D721Med (cell line): Measurements from ENCODE around the gene CCNF.
"Not testable (repeated sequence)": the region's sequence is repeated elsewhere in the genome, so short reads cannot be mapped to it uniquely, and the experiment has no call there.

Source experiments
- DNase-seq: peaks from one replicate; pipeline ENCODE4 v3.0.0; 2011; ENCODE audit warnings: low spot score; ENCODE audit not compliant: insufficient read length
- FAIRE-seq: peaks from 2 replicates; lab custom pipeline; 2011; peaks lifted over from hg19 to GRCh38; lab: Jason Lieb, UNC
- TF ChIP-seq, protein P1 (sequence below): IDR thresholded peaks from 2 replicates; pipeline ENCODE4 v1.5.1; 2012; ENCODE audit warnings: mild to moderate bottlenecking, control low read depth; ENCODE audit not compliant: insufficient read depth; ENCODE audit errors: missing control alignments

Gene CCNF

DNA sequence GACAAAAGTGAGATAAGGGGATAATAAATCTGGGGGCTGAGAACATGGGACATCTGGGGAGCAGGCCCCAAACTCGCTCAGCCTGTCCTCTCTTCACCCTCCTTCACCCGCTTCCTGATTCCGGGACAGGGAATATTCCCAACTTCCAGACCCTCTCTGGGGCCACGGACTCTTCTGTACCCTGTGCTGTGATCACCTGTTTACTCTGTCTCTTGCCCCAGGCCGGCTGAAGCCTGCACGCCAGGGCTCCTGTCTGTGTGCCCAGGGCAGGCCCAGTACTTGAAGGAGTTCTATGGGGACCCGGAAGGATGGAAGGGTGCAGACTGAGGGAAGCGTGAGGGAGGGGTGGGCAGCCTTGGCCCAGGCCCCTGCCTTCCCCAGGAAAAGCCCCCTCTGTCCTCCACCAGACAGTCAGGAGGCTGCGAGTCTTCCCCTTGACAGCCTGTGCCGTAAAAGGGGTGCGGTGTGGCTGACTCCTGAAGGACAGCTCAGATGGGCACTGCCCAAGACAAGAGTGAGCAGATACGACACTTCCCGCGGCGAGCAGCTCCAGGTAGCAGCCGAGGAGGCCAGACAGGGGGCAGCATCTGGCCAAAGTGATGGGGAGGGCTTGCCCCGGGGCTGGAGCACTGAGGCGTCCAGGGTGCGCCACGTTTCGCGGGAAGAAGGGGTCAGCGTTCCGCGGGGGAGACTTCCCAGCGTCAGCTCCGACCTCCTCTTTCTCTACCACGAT, 1.0 kb upstream of the CCNF start:
- TF ChIP-seq, protein P1, sequence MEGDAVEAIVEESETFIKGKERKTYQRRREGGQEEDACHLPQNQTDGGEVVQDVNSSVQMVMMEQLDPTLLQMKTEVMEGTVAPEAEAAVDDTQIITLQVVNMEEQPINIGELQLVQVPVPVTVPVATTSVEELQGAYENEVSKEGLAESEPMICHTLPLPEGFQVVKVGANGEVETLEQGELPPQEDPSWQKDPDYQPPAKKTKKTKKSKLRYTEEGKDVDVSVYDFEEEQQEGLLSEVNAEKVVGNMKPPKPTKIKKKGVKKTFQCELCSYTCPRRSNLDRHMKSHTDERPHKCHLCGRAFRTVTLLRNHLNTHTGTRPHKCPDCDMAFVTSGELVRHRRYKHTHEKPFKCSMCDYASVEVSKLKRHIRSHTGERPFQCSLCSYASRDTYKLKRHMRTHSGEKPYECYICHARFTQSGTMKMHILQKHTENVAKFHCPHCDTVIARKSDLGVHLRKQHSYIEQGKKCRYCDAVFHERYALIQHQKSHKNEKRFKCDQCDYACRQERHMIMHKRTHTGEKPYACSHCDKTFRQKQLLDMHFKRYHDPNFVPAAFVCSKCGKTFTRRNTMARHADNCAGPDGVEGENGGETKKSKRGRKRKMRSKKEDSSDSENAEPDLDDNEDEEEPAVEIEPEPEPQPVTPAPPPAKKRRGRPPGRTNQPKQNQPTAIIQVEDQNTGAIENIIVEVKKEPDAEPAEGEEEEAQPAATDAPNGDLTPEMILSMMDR: no peak
- DNase-seq (no peak), FAIRE-seq (no peak)

DNA sequence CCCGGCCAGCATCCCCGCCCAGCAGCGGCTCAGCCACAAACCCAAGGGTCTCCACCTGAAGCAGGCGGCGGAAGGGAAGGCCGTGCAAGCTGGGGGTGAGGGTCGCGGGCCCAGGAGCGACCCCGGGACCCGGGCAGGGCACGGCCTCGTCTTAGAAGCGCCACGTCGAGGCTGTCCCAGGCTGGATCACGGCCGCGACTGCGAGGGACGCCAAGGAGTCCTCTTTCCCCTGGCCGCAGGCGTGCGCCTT, 538 bp upstream of the CCNF start:
- FAIRE-seq (no peak), DNase-seq (no peak)
- TF ChIP-seq, protein P1: no peak

DNA sequence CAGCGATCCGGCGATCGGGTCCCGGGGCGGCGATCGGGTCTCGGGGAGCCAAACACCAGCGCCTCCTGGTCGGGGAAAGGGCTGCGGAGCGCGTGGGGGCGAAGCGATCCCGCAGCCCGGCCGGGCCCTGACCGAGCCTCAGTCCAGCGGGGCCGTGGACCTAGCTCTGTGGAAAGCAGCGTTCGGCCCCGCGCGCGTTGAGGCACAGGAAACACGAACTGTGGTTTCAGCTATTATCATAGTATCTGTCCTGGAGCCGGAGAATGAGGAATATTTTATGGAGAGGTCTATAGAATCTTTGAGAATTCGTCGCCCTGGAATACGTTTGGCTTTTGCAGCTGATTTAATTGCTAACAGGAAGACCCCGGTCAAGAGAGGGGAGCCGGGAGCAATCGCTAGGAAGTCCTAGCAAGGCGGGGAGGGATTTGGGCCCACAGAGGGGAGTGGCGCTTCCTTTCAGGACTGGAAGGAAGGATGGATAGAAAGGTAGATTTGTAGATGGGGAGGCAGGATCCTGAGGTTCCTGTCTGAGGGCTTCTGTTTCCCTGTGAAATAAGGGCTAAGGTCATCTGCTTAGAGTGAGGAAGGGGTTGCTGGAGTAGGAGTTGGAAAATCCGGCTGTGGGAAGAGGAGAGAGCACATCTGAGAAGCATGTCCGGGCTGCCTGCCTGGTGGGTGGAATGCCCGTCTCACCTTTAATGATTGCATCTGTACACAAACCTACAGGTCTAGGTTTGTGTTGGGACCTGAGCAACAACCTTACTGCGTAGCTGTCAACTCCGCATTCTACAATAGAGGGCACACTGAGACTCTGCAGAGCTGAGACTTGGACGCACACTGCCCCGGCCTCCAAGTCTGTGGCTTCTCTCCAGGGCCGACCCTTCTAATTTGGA, 770 bp downstream of the CCNF start:
- DNase-seq: no peak
- no peak for FAIRE-seq
- TF ChIP-seq, protein P1: peak; percentile 43

DNA sequence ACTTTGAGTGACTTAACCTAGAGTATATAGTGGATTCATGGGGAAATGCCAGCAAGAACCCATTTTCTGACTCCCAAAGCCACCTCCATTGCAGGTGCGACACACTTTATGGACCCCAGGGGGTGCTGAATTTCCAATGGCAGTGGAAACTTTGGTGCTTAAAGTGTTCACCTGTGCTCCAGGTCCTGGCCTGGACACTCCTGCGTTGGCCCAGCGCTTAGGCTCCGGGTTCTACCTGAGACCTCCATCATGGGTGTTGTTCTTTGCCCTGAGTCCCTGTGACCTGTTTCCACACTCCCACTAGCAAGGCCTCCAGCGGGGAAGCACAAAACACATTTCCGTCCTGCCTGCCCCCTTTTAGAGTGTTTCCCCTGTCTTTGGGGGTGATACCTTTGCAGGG, 3.0 kb downstream of the CCNF start:
- FAIRE-seq (no peak), DNase-seq (no peak)
- TF ChIP-seq, protein P1: no peak

DNA sequence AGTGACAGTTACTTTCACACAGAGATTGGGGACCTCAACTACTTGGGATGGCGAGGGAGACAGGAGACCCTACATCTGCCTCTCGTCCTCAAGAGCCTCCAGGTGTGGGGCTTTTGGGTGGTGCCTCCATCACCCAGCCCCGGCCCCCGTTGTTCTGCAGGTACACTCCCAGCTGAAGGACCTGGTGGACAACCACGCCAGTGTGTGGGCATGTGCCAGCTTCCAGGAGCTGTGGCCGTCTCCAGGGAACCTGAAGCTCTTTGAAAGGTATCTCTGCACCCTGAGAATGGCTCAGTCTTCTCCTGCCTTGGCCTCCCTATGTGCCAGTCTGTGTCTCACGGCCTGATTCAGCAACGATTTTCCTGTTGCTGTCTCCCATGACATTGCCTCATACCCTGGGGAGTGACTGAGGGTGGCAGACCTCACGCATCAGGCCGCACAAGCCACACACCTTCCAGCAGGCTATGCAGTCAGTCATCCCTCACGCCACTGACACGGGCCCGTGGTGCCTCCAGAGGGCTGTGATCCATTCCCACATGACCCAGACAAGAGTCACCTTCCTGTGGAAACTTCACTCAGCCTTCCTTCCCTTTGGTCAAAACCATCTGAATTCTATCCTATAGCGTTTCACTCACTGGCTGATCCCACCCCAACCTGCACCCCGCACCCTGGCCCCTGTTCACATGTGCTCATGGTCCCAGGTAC, 3.7 kb downstream of the CCNF start:
- DNase-seq (no peak), FAIRE-seq (no peak)

DNA sequence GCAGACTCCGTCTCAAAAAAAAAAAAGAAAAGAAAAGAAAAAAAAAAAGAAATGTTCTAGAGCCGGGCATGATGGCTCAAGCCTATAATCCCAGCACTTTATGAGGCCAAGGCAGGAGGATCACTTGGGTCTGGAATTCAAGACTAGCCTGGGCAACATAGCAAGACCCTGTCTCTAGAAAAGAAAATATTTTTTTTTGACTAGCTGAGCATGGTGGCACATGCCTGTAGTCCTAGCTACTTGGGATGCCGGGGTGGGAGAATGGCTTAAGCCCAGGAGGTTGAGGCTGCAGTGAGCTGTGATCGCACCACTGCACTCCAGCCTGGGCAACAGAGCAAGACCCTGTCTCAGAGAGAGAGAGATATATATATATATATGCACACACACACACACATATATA, 6.0 kb downstream of the CCNF start:
- not testable (repeated sequence) for DNase-seq, FAIRE-seq

More for the DNA sequence above, 3.7 kb downstream of the CCNF start:
- TF ChIP-seq, protein P1: no peak

DNA sequence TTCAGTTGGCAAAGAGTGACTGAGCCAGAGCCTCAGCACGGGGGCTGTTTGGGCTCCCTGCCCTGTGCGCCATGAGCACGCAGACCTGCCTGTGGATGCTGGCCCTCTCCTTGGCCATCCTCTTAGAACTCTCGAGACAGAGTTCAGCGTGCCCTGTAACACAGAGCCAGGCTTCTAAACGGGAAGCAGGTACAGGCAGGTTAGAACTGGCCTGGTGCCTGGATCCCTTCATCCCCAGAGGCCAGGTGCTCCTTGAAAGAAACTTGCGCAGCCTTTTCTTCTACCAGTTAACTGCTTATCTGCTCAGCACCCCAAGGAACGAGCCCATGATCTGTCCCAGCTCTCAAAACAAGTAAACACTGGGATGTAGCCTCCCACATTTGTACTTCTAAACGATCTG, 6.9 kb downstream of the CCNF start:
- DNase-seq (no peak), FAIRE-seq (no peak)
- TF ChIP-seq, protein P1: no peak
